Measurements from ENCODE around the gene TSR2. TPM values are rescaled to one million over a fixed set of nuclear protein-coding genes. Genes with fewer than 3 reads are reported as not detected.
"Not testable (repeated sequence)": the region's sequence is repeated elsewhere in the genome, so short reads cannot be mapped to it uniquely, and the experiment has no call there.

Gene TSR2
- total RNA-seq, 1 donor from 2014 or later, result 3.9 TPM

DNA sequence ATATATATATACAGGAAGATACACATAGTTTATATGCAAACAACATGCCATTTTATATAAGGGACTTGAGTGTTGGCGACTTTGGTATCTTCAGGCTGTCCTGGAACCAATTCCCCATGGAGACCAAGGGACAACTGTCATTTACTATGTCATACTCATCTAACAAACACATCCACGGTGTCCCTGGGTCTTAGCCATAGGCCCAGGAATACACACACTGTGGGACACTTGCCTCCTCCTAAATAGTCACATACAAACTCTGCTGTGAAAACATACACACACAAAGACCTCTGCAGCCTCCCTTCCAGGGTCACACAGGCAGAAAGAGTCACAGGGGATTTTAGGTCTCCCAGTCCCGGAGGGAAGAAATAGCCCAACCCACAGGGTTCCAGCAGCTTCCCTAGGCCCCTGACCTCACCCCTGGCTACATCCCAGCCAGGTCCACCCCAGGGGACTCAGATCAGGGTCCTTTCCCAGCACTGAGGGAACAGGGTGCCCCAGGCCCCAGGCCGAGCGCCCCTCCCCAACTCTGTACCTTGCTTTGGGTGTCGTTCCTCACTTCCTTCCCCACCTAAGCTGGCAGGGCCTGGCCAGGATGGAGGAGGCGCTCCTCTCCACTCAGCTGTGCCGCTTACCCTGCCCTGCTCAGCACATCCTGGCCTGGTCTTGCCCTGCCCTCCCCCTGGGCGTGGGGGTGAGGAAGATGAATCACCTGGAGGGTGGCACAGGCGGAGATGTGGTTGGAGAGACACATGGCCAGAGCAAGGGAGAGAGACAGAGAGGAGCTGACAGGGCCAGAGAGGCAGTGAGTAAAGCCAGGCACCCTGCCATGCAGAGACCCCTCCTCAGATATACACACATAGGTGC, 34.0 kb downstream of the TSR2 start:
- DNase-seq (ENCODE audit: low spot score), result no peak

DNA sequence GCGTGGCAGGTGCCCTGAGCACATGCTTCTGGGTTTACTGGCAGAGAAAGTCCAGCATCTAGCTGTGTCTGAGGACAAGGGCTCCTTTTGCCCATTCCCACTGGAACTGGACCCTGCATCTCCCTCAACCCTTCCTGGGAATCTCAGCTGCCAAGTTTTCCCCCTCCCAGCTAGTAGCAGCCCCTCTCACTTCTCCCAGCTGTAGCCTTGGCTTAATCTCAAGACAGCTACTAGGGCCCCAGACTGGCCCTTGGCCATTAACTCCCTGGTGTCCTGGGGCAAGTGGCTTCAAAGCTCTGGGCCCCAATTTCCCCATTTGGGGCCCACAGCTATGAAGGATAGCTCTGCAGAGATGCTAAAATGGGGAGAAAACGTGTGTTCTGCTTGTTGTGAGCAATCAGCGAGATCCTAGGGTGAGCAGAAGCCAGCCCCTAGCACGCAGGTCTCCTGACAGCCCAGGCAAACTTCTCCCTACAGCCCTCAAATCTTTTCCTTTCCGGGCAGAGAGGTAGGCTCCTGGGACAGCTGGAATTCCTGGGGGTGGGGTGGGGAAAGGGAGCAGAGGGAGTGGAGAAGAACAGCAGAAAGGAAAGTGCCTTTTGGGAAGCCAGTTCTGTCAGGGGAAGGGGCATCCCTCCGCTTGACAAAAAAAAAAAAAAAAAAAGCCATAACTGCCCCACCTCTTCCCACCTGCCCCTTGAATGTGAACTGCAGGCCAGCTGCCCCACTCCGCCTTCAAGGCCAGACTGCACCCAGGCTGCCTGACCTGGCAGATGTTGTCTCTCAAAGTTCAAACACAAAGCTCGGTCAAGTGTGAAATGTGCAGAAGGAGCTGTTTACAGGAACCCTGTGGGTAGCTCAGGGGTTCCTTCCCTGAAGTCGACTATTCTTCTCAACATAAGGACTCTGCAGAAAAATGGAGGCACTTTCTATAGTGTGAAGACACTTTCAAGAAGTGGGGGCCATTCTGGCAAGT, 39.2 kb downstream of the TSR2 start:
- DNase-seq (ENCODE audit: low spot score), result no peak

DNA sequence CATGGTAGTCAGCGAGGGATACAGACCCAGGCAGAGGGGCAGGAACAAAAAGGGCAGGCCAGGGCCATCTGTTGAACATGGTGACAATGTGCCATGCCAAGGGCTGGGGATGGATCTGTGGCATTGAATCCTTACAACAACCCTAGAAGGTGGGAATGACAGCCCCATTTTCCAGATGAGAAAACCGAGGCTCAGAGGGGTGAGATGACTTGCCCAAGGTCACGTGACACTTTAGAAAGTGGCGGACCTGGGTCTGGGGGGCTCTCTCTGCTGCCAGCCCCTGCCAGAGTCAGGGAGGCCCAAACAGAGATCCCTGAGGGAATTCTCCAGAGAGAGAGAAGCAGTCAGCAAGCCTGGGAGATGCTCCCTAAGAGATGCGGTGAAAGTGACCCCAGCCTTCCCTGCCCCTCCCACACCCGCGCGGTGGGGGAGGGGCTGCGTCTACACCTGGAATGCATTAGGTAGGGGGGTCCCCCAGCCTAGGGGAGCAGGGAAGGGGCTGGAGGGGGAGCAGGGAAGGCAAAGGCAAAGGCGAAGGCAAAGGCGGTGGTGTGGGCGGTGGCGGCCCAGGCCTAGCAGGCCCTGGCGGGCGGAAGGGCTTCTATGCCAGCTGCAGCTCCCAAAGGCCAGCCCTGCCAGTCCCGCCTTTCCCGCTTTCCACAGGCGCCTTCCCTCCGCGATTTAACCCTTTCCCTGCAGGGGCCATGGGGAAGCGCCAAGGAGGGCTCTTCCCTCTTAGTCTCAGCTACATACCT, 42.8 kb downstream of the TSR2 start:
- DNase-seq (ENCODE audit: low spot score), result peak; percentile 50

DNA sequence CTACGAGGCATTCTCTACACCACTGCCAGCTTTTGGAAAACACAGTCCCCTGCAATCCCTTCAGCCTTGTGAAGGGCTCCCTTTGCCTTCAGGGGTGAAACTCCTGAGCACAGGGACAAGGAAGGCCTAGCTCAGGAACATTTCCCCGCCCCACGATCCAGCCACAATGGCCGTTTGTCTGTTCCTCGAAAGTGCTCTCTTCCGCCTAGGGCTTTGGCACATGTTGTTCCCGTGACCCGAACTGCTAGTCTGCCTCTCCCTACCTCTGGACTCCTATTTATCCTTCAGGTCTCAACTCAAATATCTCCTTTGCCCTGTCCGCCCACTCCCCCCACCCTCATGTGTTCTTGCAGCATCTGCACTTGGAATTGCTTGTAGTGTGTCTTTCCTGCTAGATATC, 43.7 kb downstream of the TSR2 start:
- DNase-seq (ENCODE audit: low spot score), result no peak

DNA sequence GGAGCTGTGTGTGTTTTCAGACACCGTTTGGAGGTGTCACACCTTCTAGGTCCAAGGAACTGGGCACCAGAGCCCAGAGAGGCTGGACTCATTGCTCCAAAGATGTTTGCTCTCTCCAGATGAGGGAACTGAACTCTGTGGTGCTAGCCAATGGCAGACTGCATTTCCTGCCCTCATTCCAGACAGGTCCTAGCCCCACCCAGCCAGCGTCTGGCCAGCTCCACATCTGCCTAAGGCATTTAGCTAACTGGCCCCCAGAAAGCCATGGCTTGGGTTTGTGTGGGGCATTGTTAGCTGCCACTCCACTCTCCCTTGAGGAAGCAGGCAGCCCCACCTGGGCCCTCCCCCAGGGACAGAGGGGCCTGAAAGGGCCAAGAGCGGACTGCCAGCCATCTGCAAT, 44.5 kb downstream of the TSR2 start:
- no peak for DNase-seq (ENCODE audit: low spot score)

DNA sequence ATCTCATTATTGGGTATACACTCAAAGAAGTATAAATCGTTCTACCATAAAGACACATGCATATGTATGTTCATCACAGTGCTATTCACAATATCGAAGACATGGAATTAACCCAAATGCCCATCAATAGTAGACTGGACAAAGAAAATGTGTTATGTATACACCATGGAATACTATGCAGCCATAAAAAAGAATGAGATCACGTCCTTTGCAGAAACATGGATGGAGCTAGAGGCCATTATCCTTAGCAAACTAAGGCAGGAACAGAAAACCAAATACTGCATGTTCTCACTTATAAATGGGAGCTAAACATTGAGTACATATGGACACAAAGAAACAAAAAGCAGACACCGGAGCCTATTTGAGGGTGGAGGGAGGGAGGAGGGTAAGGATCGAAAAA, 49.6 kb downstream of the TSR2 start:
- not testable (repeated sequence) for DNase-seq (ENCODE audit: low spot score)

DNA sequence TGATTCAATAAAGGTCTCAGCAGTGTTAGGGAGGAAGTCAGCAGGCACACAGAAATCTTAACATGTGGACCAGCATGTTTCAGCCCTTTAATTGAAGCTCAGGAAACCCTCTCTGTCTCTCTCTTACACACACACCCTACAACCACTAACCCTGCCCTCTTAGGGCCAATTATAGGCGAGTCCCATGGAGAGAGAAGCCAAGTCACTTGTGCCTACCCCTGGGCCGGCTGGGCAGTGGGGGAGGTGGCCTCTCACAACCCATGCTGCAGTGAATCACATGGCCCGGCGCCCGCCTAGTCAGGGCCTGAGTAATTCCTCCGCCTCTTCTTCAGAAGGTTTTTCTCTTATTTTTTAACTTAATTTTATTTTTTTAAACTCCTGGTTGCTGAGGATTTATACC, 52.1 kb downstream of the TSR2 start:
- peak; percentile 11 for DNase-seq (ENCODE audit: low spot score)

DNA sequence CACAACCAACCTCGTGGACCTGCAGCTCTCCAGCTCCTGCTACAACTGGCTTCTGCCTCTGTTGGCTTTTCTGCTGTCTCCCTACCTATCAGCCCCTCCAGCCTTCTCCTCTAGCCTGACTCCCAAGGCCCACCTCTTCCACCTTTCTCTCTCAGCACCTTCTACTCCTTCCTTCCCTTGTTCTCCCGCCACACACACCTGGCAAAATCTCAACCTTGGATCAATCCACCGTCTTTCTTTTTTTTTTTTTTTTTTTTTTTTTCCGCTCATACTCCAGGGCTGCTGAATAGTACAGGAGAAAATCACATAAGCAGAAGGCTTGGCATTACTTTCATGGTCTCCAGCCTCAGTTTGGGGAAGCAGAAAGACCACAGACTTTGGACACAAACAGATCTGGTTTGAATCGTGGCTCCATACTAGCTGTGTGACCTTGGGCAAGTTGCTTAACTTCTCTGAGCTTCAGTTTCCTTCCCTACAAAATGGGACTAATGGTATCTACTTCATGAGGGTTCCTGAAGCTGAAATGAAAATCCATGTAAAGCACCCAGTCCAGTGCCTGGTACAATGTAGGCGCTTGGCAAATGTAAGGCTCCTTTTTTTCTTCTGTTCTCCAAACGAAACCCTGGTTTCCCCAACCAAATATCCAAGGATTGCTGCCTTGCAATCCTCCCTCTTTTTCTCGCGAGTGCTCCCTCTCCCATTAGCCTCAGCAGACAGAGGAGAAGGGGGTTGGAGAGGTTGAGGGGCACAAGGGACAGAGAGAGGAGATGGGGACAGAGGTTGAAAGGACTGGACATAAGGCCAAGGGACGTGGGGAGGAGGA, 54.2 kb downstream of the TSR2 start:
- DNase-seq (ENCODE audit: low spot score), result no peak

Other genes with a start within 250 kb of the TSR2 start
- 4.8 TPM for gene WNK3, start 82.4 kb upstream of the TSR2 start, total RNA-seq (ENCODE audit: insufficient read depth, low replicate concordance)
- 3.1 TPM for gene FGD1, start 55.8 kb downstream of the TSR2 start, total RNA-seq (ENCODE audit: insufficient read depth, low replicate concordance)
- 16.6 TPM for gene GNL3L, start 89.8 kb downstream of the TSR2 start, total RNA-seq (ENCODE audit: insufficient read depth, low replicate concordance)